ENCODE measurements around the gene TP63. TPM values are rescaled to one million over a fixed set of nuclear protein-coding genes. Genes with fewer than 3 reads are reported as not detected.

TP63 gene
- total and polyA plus RNA-seq, 2 experiments from 2014 or later: not detected

DNA sequence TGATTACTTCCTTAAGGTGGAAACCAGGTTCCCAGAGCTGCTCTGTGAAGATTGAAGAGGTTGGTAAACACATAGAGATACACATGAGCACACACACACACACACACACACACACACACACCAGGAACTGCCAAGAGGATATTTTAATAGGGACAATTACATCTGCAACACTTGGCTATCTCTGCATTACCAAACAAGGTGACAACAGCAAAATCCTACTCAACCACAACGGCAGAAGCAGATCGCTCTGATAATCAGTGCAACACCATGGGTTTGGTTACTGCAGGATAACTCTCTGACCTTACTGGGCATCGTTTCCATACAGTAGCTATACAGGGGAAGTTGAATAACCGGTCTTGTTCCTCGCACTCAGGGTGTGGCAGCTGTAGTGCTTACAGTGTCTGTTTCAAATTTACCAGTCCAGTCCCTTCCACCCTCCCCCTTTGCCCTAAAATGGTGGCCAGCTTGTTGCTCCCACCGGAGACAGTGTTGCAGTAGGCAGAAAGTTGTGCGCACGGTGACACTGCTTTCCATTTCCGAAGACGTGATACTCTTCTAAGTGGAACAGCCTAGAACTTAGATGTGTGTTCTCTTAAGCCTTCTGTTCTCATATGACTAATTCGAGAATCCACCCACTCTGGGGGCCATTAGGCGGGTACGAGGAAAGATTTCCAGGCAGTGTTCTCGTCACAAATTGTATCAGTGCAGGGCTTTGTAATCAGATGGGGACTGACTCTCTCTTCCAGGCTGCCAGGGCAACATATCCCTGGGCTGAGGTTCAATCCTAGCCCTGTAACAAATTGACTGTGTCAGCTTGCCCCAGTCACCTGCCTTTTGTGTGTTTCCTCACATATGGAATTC lies 313.3 kb downstream of the TP63 start:
- no peaks in the 10 kb centered on the region for H3K27me3 ChIP-seq (ENCODE audit: insufficient read depth)
- no peak overlapping the region for H3K4me3 Mint-ChIP-seq
- TF ChIP-seq NANOG (IDR thresholded peaks at IDR 0.05; ENCODE audit: borderline replicate concordance) (no peak), STAT1 (IDR thresholded peaks at IDR 0.05; ENCODE audit: unreplicated experiment) (no peak), REST (IDR thresholded peaks at IDR 0.05; ENCODE audit: unreplicated experiment) (no peak), POLR2AphosphoS5 (IDR thresholded peaks at IDR 0.05; ENCODE audit: low read depth) (no peak), CTCF (conservative IDR thresholded peaks at IDR 0.05; ENCODE audit: low read depth in 2 of 2) (no peak), ETS1 (IDR thresholded peaks at IDR 0.05) (no peak), CREB1 (CRISPR knock-in tag; IDR thresholded peaks at IDR 0.05; ENCODE audit: low read depth) (no peak), EZH2phosphoT487 (IDR thresholded peaks at IDR 0.05; ENCODE audit: unreplicated experiment) (no peak), ZNF114 (CRISPR knock-in tag; IDR thresholded peaks at IDR 0.05) (no peak), ZNF331 (CRISPR knock-in tag; IDR thresholded peaks at IDR 0.05; ENCODE audit: low read depth) (no peak), EZH2 (IDR thresholded peaks at IDR 0.05; ENCODE audit: low read depth, unreplicated experiment) (no peak), JUNB (IDR thresholded peaks at IDR 0.05; ENCODE audit: unreplicated experiment) (no peak)
- TF ChIP-seq, protein P1, sequence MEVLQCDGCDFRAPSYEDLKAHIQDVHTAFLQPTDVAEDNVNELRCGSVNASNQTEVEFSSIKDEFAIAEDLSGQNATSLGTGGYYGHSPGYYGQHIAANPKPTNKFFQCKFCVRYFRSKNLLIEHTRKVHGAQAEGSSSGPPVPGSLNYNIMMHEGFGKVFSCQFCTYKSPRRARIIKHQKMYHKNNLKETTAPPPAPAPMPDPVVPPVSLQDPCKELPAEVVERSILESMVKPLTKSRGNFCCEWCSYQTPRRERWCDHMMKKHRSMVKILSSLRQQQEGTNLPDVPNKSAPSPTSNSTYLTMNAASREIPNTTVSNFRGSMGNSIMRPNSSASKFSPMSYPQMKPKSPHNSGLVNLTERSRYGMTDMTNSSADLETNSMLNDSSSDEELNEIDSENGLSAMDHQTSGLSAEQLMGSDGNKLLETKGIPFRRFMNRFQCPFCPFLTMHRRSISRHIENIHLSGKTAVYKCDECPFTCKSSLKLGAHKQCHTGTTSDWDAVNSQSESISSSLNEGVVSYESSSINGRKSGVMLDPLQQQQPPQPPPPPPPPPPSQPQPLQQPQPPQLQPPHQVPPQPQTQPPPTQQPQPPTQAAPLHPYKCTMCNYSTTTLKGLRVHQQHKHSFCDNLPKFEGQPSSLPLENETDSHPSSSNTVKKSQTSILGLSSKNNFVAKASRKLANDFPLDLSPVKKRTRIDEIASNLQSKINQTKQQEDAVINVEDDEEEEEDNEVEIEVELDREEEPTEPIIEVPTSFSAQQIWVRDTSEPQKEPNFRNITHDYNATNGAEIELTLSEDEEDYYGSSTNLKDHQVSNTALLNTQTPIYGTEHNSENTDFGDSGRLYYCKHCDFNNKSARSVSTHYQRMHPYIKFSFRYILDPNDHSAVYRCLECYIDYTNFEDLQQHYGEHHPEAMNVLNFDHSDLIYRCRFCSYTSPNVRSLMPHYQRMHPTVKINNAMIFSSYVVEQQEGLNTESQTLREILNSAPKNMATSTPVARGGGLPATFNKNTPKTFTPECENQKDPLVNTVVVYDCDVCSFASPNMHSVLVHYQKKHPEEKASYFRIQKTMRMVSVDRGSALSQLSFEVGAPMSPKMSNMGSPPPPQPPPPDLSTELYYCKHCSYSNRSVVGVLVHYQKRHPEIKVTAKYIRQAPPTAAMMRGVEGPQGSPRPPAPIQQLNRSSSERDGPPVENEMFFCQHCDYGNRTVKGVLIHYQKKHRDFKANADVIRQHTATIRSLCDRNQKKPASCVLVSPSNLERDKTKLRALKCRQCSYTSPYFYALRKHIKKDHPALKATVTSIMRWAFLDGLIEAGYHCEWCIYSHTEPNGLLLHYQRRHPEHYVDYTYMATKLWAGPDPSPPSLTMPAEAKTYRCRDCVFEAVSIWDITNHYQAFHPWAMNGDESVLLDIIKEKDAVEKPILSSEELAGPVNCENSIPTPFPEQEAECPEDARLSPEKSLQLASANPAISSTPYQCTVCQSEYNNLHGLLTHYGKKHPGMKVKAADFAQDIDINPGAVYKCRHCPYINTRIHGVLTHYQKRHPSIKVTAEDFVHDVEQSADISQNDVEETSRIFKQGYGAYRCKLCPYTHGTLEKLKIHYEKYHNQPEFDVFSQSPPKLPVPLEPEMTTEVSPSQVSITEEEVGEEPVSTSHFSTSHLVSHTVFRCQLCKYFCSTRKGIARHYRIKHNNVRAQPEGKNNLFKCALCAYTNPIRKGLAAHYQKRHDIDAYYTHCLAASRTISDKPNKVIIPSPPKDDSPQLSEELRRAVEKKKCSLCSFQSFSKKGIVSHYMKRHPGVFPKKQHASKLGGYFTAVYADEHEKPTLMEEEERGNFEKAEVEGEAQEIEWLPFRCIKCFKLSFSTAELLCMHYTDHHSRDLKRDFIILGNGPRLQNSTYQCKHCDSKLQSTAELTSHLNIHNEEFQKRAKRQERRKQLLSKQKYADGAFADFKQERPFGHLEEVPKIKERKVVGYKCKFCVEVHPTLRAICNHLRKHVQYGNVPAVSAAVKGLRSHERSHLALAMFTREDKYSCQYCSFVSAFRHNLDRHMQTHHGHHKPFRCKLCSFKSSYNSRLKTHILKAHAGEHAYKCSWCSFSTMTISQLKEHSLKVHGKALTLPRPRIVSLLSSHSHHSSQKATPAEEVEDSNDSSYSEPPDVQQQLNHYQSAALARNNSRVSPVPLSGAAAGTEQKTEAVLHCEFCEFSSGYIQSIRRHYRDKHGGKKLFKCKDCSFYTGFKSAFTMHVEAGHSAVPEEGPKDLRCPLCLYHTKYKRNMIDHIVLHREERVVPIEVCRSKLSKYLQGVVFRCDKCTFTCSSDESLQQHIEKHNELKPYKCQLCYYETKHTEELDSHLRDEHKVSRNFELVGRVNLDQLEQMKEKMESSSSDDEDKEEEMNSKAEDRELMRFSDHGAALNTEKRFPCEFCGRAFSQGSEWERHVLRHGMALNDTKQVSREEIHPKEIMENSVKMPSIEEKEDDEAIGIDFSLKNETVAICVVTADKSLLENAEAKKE (CRISPR knock-in tag; IDR thresholded peaks at IDR 0.05): no peak
- H3K36me3 Mint-ChIP-seq (ENCODE audit: low read depth): no peaks in the 10 kb centered on the region
- H3K4me2 ChIP-seq: no peak overlapping the region
- peak overlapping the region; percentile 74; the same call in 1 of the 2 replicates for H2AFZ ChIP-seq
- H3K27ac ChIP-seq (ENCODE audit: low read depth): no peak overlapping the region
- ATAC-seq: no peak
- no peaks in the 10 kb centered on the region for H3K4me1 ChIP-seq (ENCODE audit: insufficient read depth)
- no peaks in the 10 kb centered on the region for H3K27me3 Mint-ChIP-seq (ENCODE audit: insufficient read depth, low read depth, poor library complexity)
- H3K4me1 Mint-ChIP-seq: no peaks in the 10 kb centered on the region
- H3K36me3 ChIP-seq (ENCODE audit: insufficient read depth): no peaks in the 10 kb centered on the region
- no peaks in the 10 kb centered on the region for H3K9me3 Mint-ChIP-seq
- no peak for DNase-seq (ENCODE audit: low spot score)
- H3K79me2 ChIP-seq (replicated peaks; ENCODE audit: insufficient read depth): no peaks in the 10 kb centered on the region
- H3F3A ChIP-seq (replicated peaks; ENCODE audit: low read depth): no peaks in the 10 kb centered on the region
- H4K20me1 ChIP-seq (replicated peaks; ENCODE audit: insufficient read depth): no peaks in the 10 kb centered on the region
- H3K27ac Mint-ChIP-seq: no peak overlapping the region
- H3K9me2 ChIP-seq (ENCODE audit: insufficient read depth): no peaks in the 10 kb centered on the region
- no peak overlapping the region for H3K4me3 ChIP-seq

All from GM23338 (cell line).